DOHH2 (cell line): Measurements from ENCODE around the gene WNT3.

Experiments
- CTCF ChIP-seq: fragments of 200-600 bp; sonication (generic); IDR thresholded peaks from one replicate; pipeline ENCODE4 v1.5.1; 2014; ENCODE audit warnings: antibody characterized with exemption, mild to moderate bottlenecking, low read depth, low read length; ENCODE audit not compliant: poor library complexity, severe bottlenecking
- EZH2phosphoT487 ChIP-seq: fragments of 200-600 bp; sonication (generic); IDR thresholded peaks from 2 replicates; pipeline ENCODE4 v1.6.1; 2017; ENCODE audit warnings: borderline replicate concordance, mild to moderate bottlenecking, antibody characterized with exemption, low read length, moderate library complexity, mixed read lengths

DNA sequence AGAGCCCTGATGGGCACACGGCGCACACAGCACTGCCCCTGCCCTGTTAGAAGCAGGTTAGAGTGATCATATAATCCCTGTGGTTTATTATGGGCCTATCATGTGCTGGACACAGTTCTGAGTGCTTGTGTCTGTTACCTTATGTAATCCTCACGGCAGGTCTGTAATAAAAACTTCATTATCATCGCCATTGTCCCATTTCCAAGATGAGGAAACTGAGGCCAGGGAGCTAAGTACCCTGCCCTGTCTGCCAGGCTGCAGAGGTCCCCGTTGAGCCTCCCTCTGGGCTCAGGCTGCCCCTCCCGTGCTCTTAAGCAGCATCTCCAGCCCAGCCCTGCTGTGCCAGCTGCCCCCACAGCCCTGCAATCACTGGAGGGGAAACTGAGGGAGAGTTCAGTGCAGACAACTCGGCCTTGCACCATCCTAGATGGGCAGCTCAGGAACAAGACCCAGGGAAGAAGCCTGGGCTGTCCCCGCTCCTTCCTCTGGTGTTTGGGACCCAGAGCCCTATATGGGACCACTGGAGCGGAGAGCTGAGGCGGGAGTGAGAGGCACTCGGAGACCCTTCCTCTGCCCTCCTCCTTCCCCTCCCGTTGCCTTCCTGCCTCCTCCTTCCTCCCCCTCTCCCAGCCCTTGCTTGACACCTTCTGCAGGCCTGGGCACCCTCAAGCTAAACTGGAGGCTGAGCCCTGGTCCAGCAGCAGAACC lies 42.0 kb downstream of the WNT3 start:
- TF ChIP-seq CTCF = no peak
- TF ChIP-seq EZH2phosphoT487 = no peak
